PC-9 (cell line): ENCODE data around the gene UBTD2.

Experiments
- CTCF ChIP-seq: fragments of 200-600 bp; sonication (generic); conservative IDR thresholded peaks from 2 replicates; pipeline ENCODE4 v1.6.1; 2017; ENCODE audit warnings: mixed run types, antibody characterized with exemption, mild to moderate bottlenecking, moderate library complexity
- EZH2 ChIP-seq: fragments of 200-600 bp; sonication (generic); IDR thresholded peaks from 2 replicates; pipeline ENCODE4 v1.8.0; 2017; ENCODE audit warnings: antibody characterized with exemption, low read depth

GRCh38 chr5:172243302-172243701, 40.3 kb downstream of the UBTD2 start:
- TF ChIP-seq CTCF (no peak), EZH2 (no peak)
